ENCODE results near the gene PABPN1L.

The PABPN1L gene

GRCh38 chr16:88879788-88880055 lies 13.3 kb upstream of the PABPN1L start:
- Histone ChIP-seq H3K36me3 (ENCODE audit: insufficient read depth) (no peaks in the 10 kb centered on the region), H3K4me1 (ENCODE audit: low read depth, poor library complexity, severe bottlenecking) (peaks cover 15% of the 10 kb centered on the region), H3K79me2 (ENCODE audit: insufficient read depth, low read depth) (no peaks in the 10 kb centered on the region), H3K9ac (no peak overlapping the region), H2AFZ (ENCODE audit: low read depth) (no peak overlapping the region), H3K4me3 (IDR thresholded peaks at IDR 0.05; ENCODE audit: insufficient read depth, low read depth, low read length) (no peak overlapping the region), H3K4me2 (no peak overlapping the region), H3K27me3 (ENCODE audit: insufficient read depth, low read depth) (peaks cover 52% of the 10 kb centered on the region), H4K20me1 (ENCODE audit: insufficient read depth) (no peaks in the 10 kb centered on the region), H3K27ac (no peak overlapping the region)
- TF ChIP-seq CTCF (conservative IDR thresholded peaks at IDR 0.05; ENCODE audit: low read depth, low read length) = no peak

GRCh38 chr16:88878967-88879787 lies 12.7 kb upstream of the PABPN1L start:
- no peaks in the 10 kb centered on the region for H4K20me1 ChIP-seq (ENCODE audit: insufficient read depth)
- no peak overlapping the region for H2AFZ ChIP-seq (ENCODE audit: low read depth)
- TF ChIP-seq CTCF (conservative IDR thresholded peaks at IDR 0.05; ENCODE audit: low read depth, low read length) = no peak
- H3K4me1 ChIP-seq (ENCODE audit: low read depth, poor library complexity, severe bottlenecking) = peaks cover 15% of the 10 kb centered on the region
- no peak overlapping the region for H3K4me3 ChIP-seq (IDR thresholded peaks at IDR 0.05; ENCODE audit: insufficient read depth, low read depth, low read length)
- no peak overlapping the region for H3K27ac ChIP-seq
- peaks cover 52% of the 10 kb centered on the region for H3K27me3 ChIP-seq (ENCODE audit: insufficient read depth, low read depth)
- no peak overlapping the region for H3K4me2 ChIP-seq
- no peaks in the 10 kb centered on the region for H3K36me3 ChIP-seq (ENCODE audit: insufficient read depth)
- no peak overlapping the region for H3K9ac ChIP-seq
- H3K79me2 ChIP-seq (ENCODE audit: insufficient read depth, low read depth) = no peaks in the 10 kb centered on the region

- no peaks in the 10 kb centered on the region for H4K20me1 ChIP-seq (ENCODE audit: insufficient read depth)
- peaks cover 56% of the 10 kb centered on the region for H3K27me3 ChIP-seq (ENCODE audit: insufficient read depth, low read depth)
- no peak overlapping the region for H2AFZ ChIP-seq (ENCODE audit: low read depth)
- H3K36me3 ChIP-seq (ENCODE audit: insufficient read depth) = no peaks in the 10 kb centered on the region
- no peak overlapping the region for H3K4me3 ChIP-seq (IDR thresholded peaks at IDR 0.05; ENCODE audit: insufficient read depth, low read depth, low read length)
- H3K27ac ChIP-seq = no peak overlapping the region
- no peaks in the 10 kb centered on the region for H3K79me2 ChIP-seq (ENCODE audit: insufficient read depth, low read depth)
- H3K4me2 ChIP-seq = no peak overlapping the region
- TF ChIP-seq CTCF (conservative IDR thresholded peaks at IDR 0.05; ENCODE audit: low read depth, low read length) = no peak
- no peak overlapping the region for H3K9ac ChIP-seq
- peaks cover 15% of the 10 kb centered on the region for H3K4me1 ChIP-seq (ENCODE audit: low read depth, poor library complexity, severe bottlenecking)
Measured at GRCh38 chr16:88878356-88878755, 11.9 kb upstream of the PABPN1L start.

- H3K4me2 ChIP-seq = no peak overlapping the region
- H4K20me1 ChIP-seq (ENCODE audit: insufficient read depth) = no peaks in the 10 kb centered on the region
- H3K4me1 ChIP-seq (ENCODE audit: low read depth, poor library complexity, severe bottlenecking) = peaks cover 15% of the 10 kb centered on the region
- H3K27me3 ChIP-seq (ENCODE audit: insufficient read depth, low read depth) = peaks cover 59% of the 10 kb centered on the region
- H3K36me3 ChIP-seq (ENCODE audit: insufficient read depth) = no peaks in the 10 kb centered on the region
- H3K79me2 ChIP-seq (ENCODE audit: insufficient read depth, low read depth) = no peaks in the 10 kb centered on the region
- no peak overlapping the region for H2AFZ ChIP-seq (ENCODE audit: low read depth)
- H3K9ac ChIP-seq = no peak overlapping the region
- no peak overlapping the region for H3K27ac ChIP-seq
- H3K4me3 ChIP-seq (IDR thresholded peaks at IDR 0.05; ENCODE audit: insufficient read depth, low read depth, low read length) = no peak overlapping the region
- no peak for TF ChIP-seq CTCF (conservative IDR thresholded peaks at IDR 0.05; ENCODE audit: low read depth, low read length)
Measured at GRCh38 chr16:88877564-88878289, 11.3 kb upstream of the PABPN1L start.

All from KMS-11 (cell line).